NCI-H2107 treated with DMSO at 0.1 percent for 48 hours (cell line): ENCODE results near the gene WSCD2.

Source experiments
- DNase-seq: peaks from one replicate; lab custom pipeline; 2025; ENCODE audit not compliant: unreplicated experiment; lab: John Stamatoyannopoulos, UW

The WSCD2 gene

DNA sequence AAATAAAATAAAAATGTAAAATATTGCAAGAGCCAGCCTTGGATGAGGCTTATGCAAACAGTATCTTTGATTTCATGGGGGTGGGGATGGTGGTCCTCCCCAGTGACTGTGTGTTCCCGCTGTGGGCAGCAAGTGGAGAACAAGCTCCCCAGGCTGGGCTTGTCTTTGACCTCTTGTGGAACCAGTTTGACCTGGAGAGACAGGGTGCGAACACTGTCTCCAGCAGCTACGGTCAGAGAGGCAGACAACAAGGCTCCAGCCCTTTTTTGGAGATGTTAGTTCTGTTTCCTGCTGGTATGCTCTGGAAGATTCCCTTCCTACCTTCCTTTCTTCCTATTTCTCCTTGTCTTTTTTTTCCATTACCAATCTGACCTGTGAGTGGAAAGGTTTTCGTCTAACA lies 21.8 kb upstream of the WSCD2 start:
- no peak for DNase-seq

DNA sequence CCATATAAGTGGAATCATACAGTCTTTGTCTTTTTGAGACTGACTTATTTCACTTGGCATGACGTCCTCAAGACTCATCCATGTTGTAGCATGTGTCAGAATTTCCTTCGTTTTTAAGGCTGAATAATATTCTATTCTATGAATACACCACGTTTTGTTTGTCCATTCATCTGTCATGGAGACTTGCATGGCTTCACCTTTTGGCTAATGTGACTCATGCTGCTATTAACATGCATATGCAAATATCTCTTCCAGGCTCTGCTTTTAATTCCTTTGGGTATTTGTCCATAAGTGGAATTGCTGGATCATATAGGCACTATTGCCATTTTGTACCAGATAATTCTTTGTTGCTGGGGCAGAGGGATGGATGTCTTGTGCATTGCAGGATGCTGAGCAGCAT lies 19.6 kb upstream of the WSCD2 start:
- DNase-seq: no peak

DNA sequence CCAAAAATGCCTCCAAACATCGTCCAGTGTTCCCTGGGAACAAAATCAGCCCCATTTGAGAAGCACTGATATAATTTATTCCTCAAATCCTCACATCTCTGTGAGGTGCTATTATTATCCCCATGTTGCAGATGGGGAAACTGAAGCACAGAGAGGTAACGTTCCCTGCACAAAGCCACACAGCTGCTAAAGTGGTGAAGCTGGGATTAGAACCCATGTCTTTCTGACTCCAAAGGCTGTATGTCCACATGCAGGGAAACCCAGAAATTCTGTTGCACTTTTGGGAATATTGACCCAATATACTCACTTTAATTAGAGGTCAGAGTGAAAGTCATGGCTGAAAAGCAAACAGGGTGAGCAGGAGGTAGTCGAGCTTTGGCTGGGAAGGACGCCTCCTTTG lies 19.1 kb upstream of the WSCD2 start:
- no peak for DNase-seq

DNA sequence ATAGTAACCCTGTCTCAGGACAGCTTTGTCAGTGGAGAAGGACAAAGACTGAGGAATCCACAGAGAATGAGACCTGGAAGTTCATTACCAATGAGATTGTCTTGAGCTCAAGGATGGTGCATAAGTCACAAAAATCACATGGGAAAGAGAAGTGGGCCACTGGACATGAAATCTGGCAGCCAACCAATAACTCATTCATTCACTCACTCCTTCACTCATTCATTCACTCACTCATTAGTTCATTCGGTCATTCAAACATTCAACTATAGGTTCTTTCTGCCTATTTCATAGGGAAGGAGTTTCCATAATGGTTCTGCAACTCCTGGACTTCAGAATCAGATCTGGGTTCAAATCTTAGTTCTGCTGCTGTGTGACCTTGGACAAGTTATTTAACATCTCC lies 18.2 kb upstream of the WSCD2 start:
- no peak for DNase-seq

DNA sequence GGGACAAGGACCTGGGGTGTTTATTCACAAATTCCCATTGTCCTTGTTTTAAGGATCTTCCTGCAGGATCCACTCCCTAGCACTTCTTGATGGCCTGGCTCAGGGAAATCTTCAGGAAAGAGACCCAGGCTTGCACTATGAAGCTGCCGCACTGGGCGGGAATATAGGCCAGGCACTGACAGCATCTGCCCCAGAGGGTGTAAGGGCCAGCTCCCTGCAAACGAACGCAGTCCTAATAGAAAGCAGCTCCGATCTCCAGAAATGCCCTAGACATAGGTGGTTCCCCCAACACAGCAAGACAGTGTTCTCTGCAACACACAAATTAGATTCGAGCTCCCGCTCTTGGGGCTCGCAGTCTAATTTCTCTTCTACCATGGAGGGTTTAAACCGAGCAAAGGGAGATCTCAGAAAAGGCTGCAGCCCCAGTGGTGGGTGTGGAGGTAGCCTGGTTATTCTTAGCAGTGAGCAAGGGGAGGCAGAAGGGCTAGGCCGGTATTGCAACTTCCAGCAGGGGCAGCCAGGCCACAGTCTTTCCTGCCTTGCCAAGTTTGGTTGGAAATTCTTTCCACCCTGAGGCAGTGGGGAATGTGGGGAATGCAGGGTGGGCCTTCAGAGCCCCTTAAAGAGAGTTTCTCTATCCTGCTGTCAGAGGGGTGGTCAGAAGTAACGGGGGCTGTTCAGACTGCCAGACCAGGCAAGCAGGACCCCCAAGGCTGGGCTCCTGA lies 16.1 kb upstream of the WSCD2 start:
- DNase-seq: no peak

DNA sequence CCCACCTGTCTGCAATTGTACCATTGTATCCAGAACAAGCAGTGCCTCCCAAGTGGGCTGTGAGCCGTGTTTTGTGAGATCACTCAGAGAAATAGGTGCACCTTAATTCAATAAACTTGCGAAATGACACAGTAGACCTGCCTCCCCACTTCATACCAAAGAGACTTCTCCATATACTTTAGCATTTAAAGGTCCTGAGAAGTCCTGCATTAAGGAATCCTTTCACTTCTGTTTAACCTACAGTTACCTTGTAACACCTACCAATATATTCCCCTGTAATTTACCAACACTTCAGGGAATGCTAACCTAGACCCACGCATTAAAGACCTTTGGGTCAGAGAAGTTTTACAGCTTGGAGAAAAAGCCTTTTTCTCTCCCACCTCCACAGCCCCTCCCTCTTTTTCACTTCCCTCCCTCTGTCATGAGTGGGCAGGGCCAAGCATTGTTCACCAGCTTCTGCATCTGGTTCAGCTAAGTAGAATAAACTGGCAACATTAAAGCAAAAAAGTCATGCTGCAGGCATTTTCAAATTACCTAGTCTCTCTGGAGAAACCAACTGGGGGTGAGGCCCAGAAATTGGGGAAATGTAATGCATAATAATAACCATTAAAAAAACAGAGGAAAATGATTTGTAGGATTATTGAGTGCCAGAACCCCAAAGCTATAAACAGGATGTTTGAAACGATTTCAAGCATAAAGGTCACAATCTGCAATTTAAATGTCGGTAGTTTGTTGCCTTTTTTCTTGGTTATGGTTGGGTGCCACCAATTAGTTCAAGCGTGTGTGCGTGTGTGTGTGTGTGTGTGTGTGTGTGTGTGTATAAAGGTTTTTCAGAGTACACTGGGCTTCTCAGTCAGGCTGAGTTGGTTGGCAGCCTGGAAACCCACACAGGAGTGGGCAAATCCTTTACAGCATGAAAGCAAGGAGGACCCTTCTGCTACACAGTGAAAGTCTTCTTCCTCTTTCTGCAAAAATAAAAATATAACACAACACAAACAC lies 13.7 kb upstream of the WSCD2 start:
- no peak for DNase-seq

DNA sequence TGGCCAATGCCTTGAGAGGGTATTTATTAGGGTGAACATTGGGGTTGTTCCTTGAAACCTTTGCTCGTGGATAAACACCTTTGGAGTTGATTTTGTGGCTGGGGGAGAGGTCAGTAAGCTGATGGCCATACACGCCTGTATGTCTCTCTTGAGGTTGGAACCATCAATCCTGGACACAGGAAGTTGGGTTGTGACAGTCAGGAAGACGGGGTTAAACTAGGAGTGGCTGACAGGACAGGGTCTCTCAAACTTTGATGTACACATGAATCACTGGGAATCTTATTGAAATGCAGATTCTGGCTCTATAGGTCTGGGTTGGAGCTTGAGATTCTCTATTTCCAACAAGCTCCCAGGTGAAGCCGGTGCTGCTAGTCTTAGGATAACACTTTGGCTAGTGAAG lies 12.8 kb upstream of the WSCD2 start:
- no peak for DNase-seq

DNA sequence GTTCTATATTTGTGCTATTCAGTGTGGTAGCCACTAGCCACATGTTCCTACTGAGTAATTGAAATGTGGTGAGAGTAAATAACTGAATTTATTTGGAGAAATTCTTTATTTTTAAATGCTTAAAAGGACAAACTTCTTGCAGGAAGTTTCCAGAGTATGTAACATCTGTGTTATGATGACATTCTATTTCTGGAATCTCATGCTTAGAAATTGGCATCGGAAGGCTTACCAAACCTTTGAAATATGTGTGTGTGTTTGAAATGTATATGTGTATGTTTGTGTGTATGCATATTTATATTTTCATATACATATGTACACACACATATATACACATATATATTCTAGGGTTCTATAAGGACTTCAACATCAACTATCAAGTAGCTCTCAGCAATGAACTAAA lies 12.4 kb upstream of the WSCD2 start:
- no peak for DNase-seq

DNA sequence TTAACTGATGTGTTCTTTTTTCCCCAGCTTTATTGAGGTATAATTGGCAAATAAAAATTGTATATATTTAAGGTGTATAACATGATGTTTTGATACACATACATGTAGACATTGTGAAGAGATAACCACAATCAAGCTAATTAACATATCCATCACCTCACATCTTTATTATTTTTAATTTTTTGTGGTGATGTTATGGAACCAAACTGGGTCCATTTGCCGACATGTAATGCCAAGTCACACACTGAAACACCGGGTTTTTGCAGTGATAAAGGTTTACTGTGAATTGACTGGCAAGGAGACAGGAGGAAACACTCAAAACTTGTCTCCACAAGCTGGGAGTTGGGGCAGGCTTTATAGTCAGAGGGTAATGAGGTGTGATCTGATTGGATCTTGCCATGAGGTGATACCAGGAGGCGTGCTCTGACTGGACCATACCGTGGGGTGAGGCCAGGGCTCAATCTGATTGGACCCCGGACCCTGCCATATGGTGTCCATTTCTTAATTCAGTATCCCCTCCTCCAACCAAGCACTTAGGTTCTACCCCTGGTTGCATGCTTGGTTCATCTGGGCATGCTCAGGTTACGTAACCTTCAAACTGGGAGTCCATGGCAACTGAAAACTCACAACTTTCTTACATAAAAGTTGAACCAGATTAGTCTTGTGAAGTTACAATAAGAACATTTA lies 11.8 kb upstream of the WSCD2 start:
- DNase-seq: no peak

DNA sequence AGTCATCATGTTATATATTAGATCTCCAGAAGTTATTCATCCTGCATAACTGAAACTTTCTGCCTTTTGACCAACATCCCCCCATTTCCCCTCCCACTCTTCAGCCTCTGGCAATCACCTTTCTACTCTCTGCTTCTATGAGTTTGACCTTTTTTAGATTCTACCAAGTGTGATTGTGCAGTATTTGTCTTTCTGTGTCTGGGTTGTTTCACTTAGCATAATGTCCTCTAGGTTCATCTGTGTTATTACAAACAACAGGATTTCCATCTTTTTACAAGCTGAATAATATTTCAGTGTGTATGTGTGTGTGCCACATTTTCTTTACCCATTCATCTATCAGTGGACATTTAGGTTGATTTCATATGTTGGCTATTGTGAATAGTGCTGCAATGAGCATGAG lies 11.2 kb upstream of the WSCD2 start:
- no peak for DNase-seq

DNA sequence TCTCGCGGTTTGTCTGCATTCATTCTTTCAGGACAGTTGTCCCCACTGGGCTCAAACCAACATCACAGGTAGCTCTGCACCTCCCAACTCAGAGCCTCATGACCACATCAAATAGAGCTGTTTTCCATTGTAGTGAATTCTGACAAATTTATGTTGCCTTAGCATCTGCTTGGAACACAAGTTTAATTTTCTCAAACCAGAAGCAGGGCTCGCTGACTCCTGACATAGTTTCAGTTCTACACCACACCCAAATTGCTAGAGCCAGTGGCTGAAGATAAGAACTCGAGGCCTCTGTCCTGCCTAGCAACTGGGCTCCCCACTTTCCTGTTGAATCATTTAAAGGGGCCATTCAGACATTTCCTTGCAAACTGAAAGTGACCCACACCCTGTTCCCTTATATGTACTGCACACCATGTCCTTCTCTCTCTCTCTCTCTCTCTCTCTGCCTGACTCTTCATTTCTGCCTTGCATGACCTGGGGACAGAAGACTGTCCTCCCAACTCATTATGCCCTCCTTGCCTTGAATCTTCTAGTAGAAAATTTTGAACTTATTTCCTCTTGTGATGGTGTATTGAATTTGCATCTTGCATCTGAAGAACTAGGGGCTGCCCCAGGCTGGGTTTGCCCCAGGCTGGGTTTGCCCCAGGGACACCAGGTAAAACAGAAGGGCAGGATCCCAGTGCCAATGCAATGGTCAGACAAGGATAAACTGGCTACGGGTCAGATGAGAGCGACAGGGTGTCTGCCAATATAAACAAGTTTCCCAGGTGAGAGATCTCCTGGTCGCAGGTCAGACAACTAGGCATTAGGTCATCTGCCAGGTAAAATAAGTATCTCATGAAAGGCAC lies 9.7 kb upstream of the WSCD2 start:
- DNase-seq: no peak

DNA sequence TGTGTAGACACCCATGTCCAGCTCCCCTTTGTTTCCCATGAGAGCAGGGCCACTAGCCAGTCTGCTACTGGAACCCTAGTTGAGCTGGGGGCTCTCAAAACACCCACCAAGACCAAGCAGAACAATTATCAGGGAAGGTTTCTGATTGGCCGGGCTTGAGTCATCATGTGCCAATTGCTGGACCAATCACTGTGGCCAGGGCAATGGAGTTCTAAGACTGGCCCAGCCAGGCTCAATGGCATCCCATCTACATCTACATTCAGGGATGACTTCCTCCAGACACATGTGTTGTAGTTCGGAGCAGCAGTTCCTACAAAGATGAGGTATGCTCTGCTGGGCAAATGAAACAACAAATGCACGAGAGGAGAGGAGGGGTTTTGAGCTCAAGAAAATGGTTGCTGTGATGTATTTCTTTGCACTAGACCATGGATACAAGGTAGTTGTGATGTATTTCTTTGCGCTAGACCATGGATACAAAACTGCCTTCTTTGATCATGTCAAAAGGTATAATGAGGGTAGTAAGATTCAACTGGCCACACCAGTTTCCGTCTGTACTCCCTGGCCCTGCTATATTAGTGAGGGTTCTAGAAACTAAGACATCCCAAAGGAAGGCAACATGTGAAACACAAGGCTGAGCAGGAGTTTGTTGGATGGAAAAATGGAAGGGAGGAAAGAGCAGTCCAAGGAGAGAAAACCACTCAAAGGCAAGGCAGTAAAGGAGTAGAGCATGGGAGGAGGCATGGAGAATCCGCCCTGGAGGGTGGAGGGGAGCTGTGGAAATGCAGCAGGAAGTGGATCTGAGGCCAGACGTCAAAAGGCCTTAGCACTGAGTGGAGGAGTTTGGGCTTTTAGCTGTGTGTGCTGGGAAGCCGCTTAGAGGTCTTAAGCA lies 8.9 kb upstream of the WSCD2 start:
- no peak for DNase-seq

DNA sequence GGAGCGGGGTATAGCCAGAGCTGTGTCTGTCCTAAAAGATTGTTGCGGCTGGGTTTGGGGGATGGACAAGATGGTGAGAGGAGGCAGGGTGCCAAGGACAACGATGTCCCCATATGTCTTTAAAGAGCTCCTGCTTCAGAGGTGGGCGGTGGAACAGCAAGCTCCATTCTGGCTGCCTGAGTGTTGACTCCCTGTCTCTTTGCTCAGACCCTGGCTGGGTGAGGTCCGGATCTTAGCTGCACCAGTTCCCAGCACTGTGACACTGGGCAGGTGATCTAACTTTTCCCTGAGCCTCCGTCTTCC lies 8.3 kb upstream of the WSCD2 start:
- DNase-seq: no peak

DNA sequence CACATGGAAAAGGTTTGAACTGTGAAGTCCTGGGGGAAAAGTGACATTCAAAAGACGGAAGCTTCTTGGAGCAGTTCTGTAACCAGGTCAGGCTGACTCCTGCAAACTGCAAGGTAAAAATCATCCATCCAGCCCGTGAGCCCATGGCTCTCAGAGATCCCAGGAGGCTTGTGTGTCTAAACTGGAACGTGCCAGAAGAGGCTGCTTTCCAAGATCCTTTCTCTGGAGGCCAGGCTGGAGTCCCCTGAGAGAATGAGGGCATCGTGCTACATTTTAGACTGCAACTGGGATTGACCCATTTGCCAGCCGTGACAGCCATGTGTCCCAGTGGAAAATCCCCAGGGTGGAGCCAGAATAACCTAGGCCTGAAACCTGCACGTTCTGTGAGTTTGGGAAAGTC lies 7.8 kb upstream of the WSCD2 start:
- DNase-seq: no peak

DNA sequence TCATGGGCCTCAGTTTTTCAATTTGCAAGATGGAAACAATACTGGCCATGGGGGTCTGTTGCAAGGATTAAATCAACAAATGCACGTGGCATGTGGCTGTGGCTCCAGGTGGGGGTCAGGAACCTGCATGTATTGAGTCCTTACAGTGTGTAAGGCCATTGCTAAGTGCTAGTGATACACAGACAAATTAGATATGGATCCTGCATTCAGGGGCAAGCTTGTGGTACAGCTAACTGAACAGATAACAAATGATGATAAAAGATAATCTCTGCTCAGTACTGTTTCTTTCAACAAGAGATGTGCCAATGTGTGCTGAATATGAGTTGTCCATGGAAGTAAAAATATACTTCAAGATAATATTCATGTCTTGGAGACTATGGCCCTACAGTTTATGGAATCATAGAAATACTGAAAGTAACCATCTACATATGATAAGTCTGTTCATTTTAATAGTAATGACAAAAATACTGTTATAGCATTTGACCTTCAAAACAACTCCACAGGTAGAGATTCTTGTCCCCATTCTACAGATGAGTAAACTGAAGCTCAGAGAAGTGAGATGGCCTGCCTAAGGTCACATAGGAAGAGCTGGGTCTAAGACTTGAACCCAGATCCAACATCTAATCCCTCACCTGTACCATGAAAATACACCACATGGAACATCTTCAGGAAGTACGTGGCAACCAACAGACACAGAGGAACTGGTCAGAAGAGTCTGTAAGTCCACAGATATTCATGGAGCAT lies 7.2 kb upstream of the WSCD2 start:
- DNase-seq: no peak

DNA sequence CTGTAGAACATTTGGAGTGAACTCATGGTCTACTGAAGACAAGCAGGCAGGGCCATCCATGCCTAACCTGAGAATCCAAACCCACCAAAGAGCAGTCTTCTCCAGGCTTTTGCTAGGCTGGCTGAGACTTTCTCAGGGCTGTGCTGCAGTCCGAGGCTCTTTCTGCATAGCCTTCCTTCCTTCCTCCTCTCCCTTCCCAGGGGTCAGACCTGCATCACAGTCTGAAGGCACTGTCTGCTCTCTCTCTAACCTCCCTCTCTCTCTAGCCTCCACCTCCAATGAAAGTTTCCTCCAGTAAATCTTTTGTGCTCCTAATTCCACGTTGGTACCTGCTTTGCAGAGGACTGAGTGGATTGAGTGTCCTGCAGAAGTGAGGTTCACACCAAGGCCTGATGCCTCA lies 6.4 kb upstream of the WSCD2 start:
- DNase-seq: no peak

DNA sequence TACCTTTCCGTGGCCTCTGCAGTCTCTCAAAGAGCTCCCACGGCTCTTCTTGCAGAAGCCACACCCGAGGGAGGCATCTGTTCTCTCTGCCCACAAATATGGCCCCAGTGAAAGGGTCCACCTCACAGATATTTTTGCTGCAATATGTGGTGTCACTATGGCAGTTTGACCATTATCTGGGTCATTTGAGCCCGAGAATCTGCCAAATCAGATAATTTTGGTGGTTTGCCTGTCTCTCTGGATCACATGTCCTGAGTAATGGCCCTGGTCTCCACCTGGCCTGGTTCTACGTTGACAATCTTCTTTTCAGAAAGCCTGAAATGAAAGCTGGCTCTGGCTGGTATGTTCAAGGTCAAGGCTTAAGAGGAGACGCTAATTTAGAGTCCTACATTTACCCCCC lies 5.7 kb upstream of the WSCD2 start:
- no peak for DNase-seq

DNA sequence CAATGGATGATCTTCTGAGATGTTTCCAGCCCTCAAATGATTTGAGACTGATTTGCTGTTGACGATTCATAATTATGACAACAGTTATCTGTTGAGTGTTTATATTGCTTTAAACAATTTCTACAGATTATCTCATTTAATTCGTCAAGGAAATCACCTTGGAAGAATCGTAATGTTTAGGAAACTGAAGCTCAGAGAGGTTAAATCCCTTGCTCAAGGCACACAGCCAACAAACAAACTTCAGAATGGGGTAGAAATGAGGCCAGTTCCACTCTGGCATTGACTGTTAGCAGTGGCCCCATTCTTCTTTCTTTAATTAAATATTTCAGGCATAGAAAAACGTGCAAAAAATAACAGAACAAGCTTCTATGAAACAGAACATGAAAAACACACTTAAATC lies 4.0 kb upstream of the WSCD2 start:
- DNase-seq: no peak

DNA sequence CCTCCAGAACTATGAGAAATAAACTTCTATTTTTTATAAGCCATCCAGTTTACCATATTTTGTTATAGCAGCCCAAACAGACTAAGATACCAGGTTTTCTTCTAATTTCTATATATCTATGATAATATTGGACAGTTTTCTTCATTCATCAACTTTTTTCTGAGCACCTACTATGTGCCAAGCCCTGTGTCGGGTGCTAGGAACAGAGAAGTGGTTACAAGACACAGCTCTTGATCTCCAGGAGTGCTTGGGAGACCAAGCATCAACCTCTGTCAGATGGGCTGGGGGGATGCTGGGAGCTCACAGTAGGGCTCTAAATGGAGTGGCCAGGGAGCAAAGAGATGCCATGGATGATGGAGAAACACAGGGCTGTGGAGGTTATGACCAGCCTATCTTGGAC lies 2.9 kb upstream of the WSCD2 start:
- DNase-seq: no peak
